ENCODE data around the gene CCDC188.

Gene CCDC188

DNA sequence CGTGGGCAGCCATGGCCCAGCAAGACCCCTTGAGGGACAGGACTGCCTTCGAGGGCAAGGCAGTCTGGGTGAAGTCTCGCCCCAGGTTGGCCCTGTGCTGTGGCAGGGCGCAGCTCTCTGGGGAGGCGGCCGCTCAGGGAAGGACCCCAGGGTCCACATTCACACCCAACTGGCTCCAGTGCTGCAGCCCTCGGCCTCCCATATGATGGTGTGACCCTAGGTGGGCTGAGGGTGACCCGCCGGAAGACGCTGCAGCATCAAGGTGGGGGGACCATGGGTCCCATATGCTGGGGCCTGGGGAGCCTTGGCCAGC, 28.0 kb upstream of the CCDC188 start:
- H3K27me3 Mint-ChIP-seq: no peaks in the 10 kb centered on the region
- H3K4me1 Mint-ChIP-seq (ENCODE audit: low read depth): no peaks in the 10 kb centered on the region
- no peak overlapping the region for H3K27ac Mint-ChIP-seq
- H3K9me3 Mint-ChIP-seq: no peaks in the 10 kb centered on the region
- H3K4me3 Mint-ChIP-seq: no peak overlapping the region
- H3K36me3 Mint-ChIP-seq (ENCODE audit: low read depth): no peaks in the 10 kb centered on the region

DNA sequence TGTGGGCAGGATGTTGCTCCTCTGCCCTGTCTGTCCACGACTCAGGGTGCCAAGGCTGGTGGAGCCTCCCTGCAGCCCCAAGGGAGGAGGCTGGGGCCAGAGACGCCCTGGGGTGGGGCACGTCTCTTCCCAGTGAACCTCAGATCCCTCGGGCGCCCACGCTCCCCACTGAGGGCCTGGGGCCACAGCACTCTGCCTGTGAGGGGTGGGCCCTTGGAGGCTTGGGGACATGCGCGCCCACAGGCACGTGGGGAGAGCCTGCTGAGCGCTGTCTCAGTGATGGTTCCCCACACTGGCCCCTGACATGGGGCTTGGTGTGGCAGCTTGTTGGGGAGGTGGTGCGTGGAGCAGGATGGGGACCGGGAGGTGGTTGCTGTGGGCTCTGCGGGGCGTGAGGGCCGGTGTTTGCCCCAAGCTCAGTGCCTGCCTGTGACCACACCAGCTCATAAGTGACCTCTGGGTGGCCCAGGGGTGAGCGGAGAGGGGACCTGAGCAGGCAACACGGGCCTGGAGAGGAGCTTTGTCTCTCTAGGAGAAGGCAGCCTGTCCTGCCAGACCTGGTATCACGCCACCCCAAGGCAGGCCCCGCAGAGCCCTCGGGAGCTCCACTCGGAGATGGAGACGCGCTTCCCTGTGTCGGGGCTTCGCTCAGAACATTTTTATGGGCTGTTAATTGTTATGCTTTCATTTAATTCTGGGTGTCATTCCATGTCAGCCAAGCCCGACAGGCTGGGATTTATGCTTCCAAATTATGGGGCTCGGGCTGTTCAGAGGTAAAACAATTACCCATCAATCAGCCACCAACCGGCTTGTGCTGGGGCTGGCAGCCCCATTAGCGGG, 27.4 kb upstream of the CCDC188 start:
- H3K36me3 Mint-ChIP-seq (ENCODE audit: low read depth): no peaks in the 10 kb centered on the region
- H3K27me3 Mint-ChIP-seq: no peaks in the 10 kb centered on the region

DNA sequence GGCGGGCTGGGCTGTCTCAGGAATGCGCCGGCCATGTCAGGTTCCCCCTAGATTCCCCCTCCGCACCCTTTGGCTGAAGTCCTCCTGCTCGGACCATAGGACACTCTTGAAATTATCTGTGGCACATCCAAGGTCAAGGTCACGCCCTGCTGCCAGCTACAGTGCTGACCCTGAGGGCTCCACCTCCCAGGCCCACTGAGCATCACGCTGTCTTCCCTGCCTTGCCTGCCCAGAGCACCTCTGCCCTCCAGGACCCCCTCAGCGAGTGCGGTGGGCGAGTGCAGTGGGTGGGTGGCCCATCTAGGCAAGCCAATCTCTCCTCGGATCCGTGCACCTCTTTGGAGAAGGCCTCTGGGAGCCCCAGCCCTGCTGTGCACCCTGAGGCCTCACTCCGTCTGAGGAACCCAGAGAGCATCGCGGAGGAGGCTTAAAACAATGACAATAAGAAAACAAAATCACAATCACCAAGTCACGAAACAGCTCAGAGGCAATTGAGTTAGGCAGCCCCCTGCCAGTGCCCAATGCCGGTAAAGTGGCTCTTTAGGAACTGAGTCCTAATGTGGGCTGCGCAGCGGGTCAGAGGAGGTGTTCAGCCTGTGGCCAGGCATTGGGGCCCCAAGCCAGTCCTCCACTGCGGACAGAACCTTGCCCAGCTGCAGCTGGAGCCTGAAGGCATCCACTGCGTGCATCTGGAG, 26.5 kb upstream of the CCDC188 start:
- H3K27ac Mint-ChIP-seq: no peak overlapping the region
- no peaks in the 10 kb centered on the region for H3K4me1 Mint-ChIP-seq (ENCODE audit: low read depth)
- no peaks in the 10 kb centered on the region for H3K36me3 Mint-ChIP-seq (ENCODE audit: low read depth)
- no peaks in the 10 kb centered on the region for H3K9me3 Mint-ChIP-seq
- H3K4me3 Mint-ChIP-seq: no peak overlapping the region
- H3K27me3 Mint-ChIP-seq: no peaks in the 10 kb centered on the region

More for the DNA sequence above, 27.4 kb upstream of the CCDC188 start:
- Mint-ChIP-seq H3K9me3 (no peaks in the 10 kb centered on the region), H3K27ac (no peak overlapping the region), H3K4me3 (no peak overlapping the region), H3K4me1 (ENCODE audit: low read depth) (no peaks in the 10 kb centered on the region)

DNA sequence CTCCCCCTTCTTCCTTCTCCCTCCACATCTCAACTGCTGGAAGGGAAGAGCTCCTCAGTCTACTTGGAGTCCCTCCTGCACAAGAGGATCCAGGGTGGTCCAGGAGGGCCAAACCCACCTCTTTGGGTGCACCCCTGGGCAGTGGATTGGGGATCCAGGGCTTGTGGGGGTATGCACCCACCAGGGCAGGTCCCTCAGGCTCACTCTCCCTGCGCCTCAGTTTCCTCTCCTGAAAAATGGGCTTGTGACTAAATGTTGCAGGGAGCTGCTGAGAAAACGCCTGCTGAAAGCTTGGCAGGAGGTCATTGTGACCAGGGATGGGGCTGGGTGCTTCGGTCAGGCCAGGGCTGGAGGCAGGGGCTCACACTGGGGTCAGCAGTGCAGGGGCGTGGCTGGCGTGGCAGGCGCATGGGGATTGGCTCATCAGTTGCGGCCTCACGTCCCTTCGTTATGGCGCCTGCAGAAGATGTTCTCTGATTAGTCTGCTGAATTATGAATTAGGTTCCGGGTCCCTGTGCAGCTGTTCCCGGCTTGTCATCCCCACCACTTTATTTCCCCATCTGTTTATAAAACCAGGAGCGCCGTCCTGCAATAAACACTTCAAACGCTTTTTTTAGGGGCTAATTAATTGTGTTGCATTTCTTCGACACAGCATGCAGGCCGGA, 25.7 kb upstream of the CCDC188 start:
- Mint-ChIP-seq H3K36me3 (ENCODE audit: low read depth) (no peaks in the 10 kb centered on the region), H3K27ac (no peak overlapping the region), H3K4me3 (no peak overlapping the region), H3K9me3 (no peaks in the 10 kb centered on the region), H3K4me1 (ENCODE audit: low read depth) (no peaks in the 10 kb centered on the region), H3K27me3 (no peaks in the 10 kb centered on the region)

DNA sequence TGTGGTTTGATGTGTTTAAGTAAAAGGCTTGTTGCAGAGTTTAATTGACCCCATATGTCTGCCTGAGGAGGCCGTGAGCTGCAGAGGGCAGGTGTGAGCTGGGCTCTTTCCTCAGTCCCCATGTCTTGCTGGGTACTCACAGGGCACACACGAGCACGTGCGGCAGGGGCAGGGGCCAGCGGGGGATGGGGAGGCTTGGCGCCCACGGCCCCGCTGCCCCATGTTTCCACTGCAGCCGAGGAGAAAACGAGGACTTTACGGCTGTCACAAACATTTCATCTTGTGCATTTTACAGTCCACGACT, 24.7 kb upstream of the CCDC188 start:
- Mint-ChIP-seq H3K27me3 (no peaks in the 10 kb centered on the region), H3K36me3 (ENCODE audit: low read depth) (no peaks in the 10 kb centered on the region), H3K27ac (no peak overlapping the region), H3K4me3 (no peak overlapping the region), H3K4me1 (ENCODE audit: low read depth) (no peaks in the 10 kb centered on the region), H3K9me3 (no peaks in the 10 kb centered on the region)

DNA sequence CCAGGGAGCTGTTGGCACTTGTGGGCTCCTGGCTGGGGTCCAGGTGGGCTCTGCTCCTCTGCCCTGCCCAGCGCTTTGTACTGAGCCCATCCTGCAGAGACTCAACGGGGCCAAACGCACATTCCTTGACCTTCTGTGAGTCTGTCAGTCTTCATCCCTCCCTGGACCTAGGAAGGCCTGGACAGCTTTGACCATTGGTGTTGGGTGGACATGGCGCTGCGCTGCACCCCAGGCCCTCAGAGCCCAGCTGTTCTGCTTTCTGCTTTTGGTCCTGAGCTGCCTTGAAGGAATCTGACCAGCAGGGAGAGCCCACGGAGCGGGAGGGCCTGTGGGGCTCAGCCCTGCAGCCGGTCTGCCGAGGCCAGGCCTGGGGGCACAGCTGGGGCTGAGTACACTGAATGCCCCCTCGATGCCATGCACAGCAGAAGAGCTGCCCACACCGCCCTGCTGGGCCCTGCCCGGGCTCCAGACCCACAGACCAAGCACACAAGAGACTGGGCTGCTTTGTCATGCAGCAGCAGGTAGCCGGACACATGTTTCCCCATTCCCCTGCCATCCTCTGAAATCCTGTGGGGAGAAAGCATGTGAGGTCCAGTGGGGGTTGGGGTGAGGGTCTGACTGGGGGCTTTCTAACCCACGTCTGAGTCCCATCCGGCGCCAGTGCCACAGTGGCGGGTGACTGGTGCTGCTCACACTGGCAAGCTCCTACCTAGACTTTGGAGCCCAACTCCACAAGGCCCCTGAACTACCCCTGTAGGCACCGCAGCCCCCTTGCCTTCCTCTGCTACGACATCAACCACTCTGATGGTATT, 24.1 kb upstream of the CCDC188 start:
- H3K4me3 Mint-ChIP-seq: no peak overlapping the region
- H3K9me3 Mint-ChIP-seq: no peaks in the 10 kb centered on the region
- H3K27me3 Mint-ChIP-seq: no peaks in the 10 kb centered on the region
- no peaks in the 10 kb centered on the region for H3K36me3 Mint-ChIP-seq (ENCODE audit: low read depth)
- H3K27ac Mint-ChIP-seq: no peak overlapping the region
- no peaks in the 10 kb centered on the region for H3K4me1 Mint-ChIP-seq (ENCODE audit: low read depth)

DNA sequence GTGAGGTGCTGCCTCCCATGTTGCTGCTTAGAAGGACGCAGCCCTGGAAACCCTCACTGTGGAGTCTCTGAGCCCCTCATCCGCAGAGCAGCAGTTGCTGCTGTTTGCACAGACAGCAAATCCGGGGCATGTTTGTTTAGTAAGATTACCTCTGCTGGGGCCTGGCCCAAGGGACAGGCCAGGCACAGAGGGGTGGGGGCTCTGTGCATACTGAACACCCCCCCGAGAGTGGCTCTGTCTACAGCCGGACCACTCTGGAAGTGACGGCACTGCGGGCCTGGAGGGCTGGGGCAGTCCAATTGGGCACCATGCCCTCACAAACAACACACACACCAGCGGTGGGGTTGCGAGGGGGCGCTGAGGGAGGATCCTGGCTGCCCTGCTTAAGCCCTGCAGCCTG, 22.9 kb upstream of the CCDC188 start:
- Mint-ChIP-seq H3K4me1 (ENCODE audit: low read depth) (no peaks in the 10 kb centered on the region), H3K36me3 (ENCODE audit: low read depth) (no peaks in the 10 kb centered on the region), H3K27ac (no peak overlapping the region), H3K27me3 (no peaks in the 10 kb centered on the region), H3K4me3 (no peak overlapping the region), H3K9me3 (no peaks in the 10 kb centered on the region)

DNA sequence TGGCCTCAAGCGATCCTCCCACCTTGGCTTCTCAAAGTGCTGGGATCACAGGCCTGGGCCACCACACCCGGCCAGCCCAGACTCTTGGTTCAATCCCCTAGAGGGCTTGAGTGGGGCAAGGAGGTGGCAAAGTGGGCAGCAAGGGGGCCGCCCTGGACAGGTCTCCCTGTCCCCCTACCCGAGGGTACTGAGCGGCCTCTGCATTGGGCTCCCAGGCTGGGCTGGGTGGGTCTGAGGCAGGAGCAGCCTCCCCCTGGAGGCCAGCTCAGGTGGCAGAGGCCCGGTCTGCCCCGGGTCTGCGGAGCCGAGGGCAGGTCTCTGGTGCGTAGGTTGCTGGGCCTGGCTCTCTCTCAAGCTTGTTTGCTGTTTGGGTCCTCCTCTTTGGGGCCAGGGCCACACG, 22.4 kb upstream of the CCDC188 start:
- Mint-ChIP-seq H3K4me3 (no peak overlapping the region), H3K36me3 (ENCODE audit: low read depth) (no peaks in the 10 kb centered on the region), H3K27me3 (no peaks in the 10 kb centered on the region), H3K4me1 (ENCODE audit: low read depth) (no peaks in the 10 kb centered on the region), H3K9me3 (no peaks in the 10 kb centered on the region), H3K27ac (no peak overlapping the region)

DNA sequence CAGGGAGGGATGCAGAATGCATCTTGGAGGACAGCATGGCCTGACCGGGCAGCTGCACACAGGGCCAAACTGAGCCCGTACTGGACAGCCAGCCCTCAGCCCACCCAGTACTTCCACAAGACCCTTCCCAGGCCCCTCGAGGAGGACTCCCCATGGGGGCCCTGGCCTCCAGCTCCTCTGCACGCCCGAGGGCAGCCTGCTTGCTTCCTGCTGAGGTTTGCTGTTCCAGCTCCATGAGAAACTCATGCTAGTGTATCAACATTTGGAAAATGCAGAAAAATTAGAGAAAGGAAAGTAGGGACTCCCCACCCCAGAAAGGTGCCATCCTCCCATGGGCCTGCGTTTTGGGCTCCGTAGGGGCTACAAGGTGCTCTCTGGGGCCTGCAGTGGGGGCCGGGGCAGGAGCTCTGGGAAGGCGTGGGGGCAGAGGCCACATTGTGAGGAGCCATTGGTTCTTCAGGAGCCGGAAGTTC, 21.3 kb upstream of the CCDC188 start:
- Mint-ChIP-seq H3K4me3 (no peak overlapping the region), H3K9me3 (no peaks in the 10 kb centered on the region), H3K4me1 (ENCODE audit: low read depth) (no peaks in the 10 kb centered on the region), H3K27ac (no peak overlapping the region), H3K36me3 (ENCODE audit: low read depth) (no peaks in the 10 kb centered on the region), H3K27me3 (no peaks in the 10 kb centered on the region)

DNA sequence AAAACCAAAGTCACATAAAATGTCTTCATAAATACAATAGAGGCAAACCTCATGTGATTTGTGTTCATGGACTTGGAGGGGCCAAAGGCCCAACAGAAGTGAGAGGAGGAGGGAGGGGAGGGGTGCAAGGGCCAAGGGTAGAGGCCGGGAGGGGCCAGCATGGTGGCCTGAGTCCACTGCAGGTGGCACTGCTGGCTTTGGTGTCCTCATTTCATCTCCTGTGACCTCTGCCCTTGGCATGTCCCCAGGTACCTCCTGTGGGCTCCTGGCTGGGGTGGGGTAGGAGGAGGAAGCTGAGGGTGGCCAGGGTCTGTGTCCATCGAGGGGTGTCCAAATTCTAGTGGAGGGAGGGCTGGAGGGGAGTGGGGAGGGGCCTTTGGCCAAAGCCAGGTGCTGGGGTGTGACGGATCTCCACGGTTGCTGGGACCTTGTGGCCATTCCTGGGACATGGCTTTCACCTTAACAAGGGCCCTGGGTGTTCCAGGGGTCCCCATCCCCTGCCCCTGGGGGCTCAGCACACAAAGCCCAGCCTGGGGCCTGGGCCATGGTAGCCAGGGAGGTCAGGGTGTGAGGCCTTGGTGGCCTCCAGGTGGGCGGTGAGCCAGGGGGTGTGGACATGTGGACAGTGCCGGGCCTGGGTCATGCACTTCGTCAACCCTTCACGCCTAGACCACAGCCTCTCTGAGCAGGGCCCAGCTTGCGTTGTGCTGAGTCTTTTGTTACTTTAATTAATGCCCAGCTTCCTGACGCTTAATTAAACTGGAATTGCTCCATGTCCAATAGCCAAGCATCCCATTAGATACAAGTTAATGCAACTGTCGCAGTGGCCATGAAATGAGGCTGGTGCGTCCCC, 20.7 kb upstream of the CCDC188 start:
- no peak overlapping the region for H3K27ac Mint-ChIP-seq
- no peak overlapping the region for H3K4me3 Mint-ChIP-seq
- H3K4me1 Mint-ChIP-seq (ENCODE audit: low read depth): no peaks in the 10 kb centered on the region
- no peaks in the 10 kb centered on the region for H3K9me3 Mint-ChIP-seq
- no peaks in the 10 kb centered on the region for H3K36me3 Mint-ChIP-seq (ENCODE audit: low read depth)
- no peaks in the 10 kb centered on the region for H3K27me3 Mint-ChIP-seq

DNA sequence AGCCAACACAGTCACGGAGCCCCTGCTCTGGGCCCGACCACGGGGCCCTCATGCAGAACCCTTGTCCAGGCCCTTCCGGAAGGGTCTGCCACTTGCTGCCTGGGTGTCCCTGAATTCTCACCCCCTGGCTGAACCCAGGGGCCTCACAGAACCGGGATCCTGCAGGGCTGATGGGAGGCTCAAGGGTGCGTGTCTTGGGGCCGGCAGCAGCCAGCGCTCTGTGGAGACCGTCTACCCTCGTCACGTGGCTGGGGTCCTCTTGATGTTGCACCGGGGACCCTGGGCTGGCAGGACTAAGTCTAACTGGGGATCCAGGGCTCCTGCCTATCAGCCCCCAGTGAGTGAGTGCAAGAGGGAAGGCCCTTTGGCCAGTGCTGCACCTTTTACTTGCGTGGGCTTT, 19.3 kb upstream of the CCDC188 start:
- no peak overlapping the region for H3K4me3 Mint-ChIP-seq
- no peak overlapping the region for H3K27ac Mint-ChIP-seq
- no peaks in the 10 kb centered on the region for H3K4me1 Mint-ChIP-seq (ENCODE audit: low read depth)
- H3K27me3 Mint-ChIP-seq: no peaks in the 10 kb centered on the region
- H3K9me3 Mint-ChIP-seq: no peaks in the 10 kb centered on the region
- H3K36me3 Mint-ChIP-seq (ENCODE audit: low read depth): no peaks in the 10 kb centered on the region

DNA sequence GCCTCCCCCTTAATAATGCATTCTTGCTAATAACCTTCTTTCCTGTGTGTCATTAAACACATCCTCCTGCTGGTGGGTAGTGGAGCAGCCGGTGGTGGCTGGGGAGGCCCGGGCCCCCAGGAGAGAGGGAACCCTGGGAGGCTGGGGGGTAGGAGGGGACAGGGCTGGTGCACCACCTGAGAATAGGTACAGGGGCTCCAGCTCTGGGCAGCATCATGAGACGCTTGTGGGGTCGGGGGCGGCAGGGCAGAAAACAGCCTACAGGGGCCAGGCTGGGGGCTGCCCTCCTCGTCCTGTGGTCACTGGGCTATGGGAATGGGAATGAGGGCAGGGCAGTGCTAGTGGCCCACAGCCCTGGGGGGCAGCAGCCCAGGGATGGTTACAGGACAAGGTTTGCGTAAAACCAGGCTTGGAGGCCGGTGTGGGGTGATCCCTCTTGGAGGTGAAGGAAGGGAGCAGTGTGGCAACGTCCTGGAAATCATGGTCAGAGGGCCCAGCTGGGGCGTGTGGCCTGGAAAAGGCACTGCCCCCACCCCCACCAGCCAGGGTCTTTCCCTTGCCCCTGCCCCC, 18.5 kb upstream of the CCDC188 start:
- Mint-ChIP-seq H3K27me3 (no peaks in the 10 kb centered on the region), H3K36me3 (ENCODE audit: low read depth) (no peaks in the 10 kb centered on the region), H3K4me1 (ENCODE audit: low read depth) (no peaks in the 10 kb centered on the region)

DNA sequence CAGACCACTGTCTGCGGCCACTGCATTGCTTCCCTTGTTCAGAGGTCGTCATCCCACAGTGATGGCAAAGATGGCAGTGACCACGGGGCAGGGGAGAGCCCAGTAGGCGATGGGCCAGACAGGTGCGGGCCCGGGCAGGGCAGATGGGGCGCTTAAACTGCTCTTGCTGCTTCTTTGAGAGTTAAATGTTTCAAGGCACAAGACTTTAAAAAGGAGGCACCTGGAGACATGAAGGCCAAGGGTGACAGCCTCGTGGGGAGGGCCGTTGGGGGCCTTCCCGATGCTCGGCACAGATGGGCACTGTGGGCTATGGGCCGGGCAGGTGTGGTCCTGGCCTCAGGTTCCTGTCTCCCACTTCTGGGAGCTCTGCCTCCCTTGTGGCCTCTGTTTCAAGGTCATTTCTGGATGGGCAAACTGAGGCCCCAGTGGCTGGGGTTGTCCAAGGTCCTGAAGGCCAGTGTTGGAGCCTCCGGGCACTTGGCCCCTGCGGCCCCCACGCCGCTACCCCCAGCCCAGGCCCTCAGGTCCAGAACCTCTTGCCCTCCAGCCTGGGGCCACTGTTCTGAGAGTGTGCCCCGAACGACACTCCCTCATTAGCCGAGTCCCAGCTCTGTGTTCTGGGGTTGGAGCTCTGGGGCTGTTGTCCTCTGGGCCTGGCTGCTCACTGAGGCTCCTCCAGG, 16.9 kb upstream of the CCDC188 start:
- Mint-ChIP-seq H3K9me3 (no peaks in the 10 kb centered on the region), H3K4me3 (no peak overlapping the region), H3K27ac (no peak overlapping the region)

More for the DNA sequence above, 18.5 kb upstream of the CCDC188 start:
- no peak overlapping the region for H3K27ac Mint-ChIP-seq
- H3K4me3 Mint-ChIP-seq: no peak overlapping the region
- no peaks in the 10 kb centered on the region for H3K9me3 Mint-ChIP-seq

More for the DNA sequence above, 16.9 kb upstream of the CCDC188 start:
- Mint-ChIP-seq H3K4me1 (ENCODE audit: low read depth) (no peaks in the 10 kb centered on the region), H3K27me3 (no peaks in the 10 kb centered on the region), H3K36me3 (ENCODE audit: low read depth) (no peaks in the 10 kb centered on the region)

Measured in stimulated activated naive CD8-positive, alpha-beta T cell treated with anti-CD3 and anti-CD28 coated beads, Interleukin-15, Interleukin-2, amounts not matched to agents 100 ng/mL and 50 ng/mL, for 24 hours (primary cell).